ENCODE results near the gene ARHGAP40.

DNA sequence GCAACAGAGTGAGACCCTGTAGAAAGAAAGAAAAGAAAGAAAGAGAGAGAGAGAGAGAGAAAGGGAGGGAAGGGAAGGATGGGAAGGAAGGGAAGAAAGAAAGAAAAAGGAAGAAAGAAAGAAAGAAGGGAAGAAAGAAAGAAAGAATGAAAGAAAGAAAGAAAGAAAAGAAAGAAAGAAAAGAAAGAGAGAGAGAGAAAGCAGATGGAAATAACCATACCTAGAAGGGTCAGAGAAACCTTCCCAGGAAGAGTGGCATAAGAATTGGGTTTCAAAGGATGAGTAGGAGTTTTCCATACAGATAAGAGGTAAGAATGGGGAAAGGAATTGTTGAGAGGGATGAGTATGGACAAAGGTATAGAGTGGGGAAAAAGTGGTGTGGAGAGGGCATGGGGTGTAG, 68.1 kb downstream of the ARHGAP40 start:
- TF ChIP-seq EZH2phosphoT487 (IDR thresholded peaks at IDR 0.05; ENCODE audit: insufficient read depth, low read depth) (no peak), EZH2 (IDR thresholded peaks at IDR 0.05; ENCODE audit: insufficient read depth, poor library complexity, severe bottlenecking) (no peak)

All from GM23248 (cell line).